DOHH2 (cell line): ENCODE results near the gene CCDC137.

Source experiments
- EZH2phosphoT487 ChIP-seq: fragments of 200-600 bp; sonication (generic); IDR thresholded peaks from 2 replicates; pipeline ENCODE4 v1.6.1; 2017; ENCODE audit warnings: borderline replicate concordance, mild to moderate bottlenecking, antibody characterized with exemption, low read length, moderate library complexity, mixed read lengths
- TF ChIP-seq, protein P1 (sequence below): fragments of 200-600 bp; sonication (generic); IDR thresholded peaks from one replicate; pipeline ENCODE4 v1.5.1; 2014; ENCODE audit warnings: antibody characterized with exemption, mild to moderate bottlenecking, low read depth, low read length; ENCODE audit not compliant: poor library complexity, severe bottlenecking

DNA sequence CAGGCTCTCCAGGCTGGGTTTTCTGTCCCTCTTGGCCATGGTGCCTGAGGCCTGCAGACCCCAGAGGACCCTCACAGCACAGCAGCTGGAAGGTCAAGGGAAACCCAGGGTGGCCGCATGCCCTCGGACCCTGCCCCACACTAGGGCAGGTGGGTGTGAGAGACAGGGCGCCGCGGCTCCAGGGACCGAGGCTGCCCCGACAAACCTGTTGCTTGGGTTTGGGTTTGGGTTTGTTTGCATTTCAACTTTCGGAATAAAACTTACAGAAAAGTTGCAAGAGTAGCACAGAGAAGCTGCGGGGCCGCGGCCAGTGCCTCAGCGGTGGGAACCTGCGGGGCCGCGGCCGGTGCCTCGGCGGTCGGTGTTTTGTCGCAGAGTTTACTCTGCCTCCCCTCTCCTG is 25.1 kb downstream of the CCDC137 start:
- TF ChIP-seq, protein P1, sequence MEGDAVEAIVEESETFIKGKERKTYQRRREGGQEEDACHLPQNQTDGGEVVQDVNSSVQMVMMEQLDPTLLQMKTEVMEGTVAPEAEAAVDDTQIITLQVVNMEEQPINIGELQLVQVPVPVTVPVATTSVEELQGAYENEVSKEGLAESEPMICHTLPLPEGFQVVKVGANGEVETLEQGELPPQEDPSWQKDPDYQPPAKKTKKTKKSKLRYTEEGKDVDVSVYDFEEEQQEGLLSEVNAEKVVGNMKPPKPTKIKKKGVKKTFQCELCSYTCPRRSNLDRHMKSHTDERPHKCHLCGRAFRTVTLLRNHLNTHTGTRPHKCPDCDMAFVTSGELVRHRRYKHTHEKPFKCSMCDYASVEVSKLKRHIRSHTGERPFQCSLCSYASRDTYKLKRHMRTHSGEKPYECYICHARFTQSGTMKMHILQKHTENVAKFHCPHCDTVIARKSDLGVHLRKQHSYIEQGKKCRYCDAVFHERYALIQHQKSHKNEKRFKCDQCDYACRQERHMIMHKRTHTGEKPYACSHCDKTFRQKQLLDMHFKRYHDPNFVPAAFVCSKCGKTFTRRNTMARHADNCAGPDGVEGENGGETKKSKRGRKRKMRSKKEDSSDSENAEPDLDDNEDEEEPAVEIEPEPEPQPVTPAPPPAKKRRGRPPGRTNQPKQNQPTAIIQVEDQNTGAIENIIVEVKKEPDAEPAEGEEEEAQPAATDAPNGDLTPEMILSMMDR: no peak
- TF ChIP-seq EZH2phosphoT487: no peak
